ENCODE measurements around the gene CSMD2. TPM values are rescaled to one million over a fixed set of nuclear protein-coding genes. Genes with fewer than 3 reads are reported as not detected.

CSMD2 gene
- total RNA-seq, 4 donors from 2014 or later: 0.09 to 0.20 TPM; not detected in 2

- in situ Hi-C loops (cut with MboI; ENCODE audit: low sequenced_read_pairs in 4 of 4) (loop anchor here in 3 of 4 donors (10.0 to 25.0 kb wide), 2 partner anchors 99 to 112 kb away; no protein-coding TSS in a partner anchor), intact Hi-C loops (cut with DNase I; ENCODE audit: low total_unique reads) (loop anchor here (2.0 to 5.0 kb wide), 4 partner anchors 43 to 657 kb away; partner anchors contain the start of genes PHC2, S100PBP and YARS1)
- ATAC-seq: no peak
- TF ChIP-seq CTCF (IDR thresholded peaks at IDR 0.05 in 4 of 5, conservative IDR thresholded peaks at IDR 0.05 in 1 of 5) (no peak), POLR2A (IDR thresholded peaks at IDR 0.05) (no peak)
- Histone ChIP-seq H3K4me1 (peaks cover 16 to 35% of the 10 kb centered on the region in 2 donors), H3K9me3 (no peaks in the 10 kb centered on the region), H3K4me3 (no peak overlapping the region), H3K27me3 (no peaks in the 10 kb centered on the region), H3K36me3 (peaks cover 0 to under 1% of the 10 kb centered on the region in 2 donors), H3K27ac (peak overlapping the region; percentile 8 to 88 (median 85))
- DNase-seq: no peak
These were observed 691.1 kb downstream of the CSMD2 start for GRCh38 chr1:33473900-33474299.

GRCh38 chr1:33472269-33472980, 692.6 kb downstream of the CSMD2 start, which contains the start of gene ZSCAN20:
Gene ZSCAN20 (plus strand): TSS chr1:33472645. CDS start chr1:33479289, 6,644 bp downstream.
- intact Hi-C loops (cut with DNase I; ENCODE audit: low total_unique reads): loop anchor here (2.0 to 5.0 kb wide), 4 partner anchors 42 to 655 kb away; partner anchors contain the start of genes PHC2, S100PBP and YARS1

GRCh38 chr1:33471416-33471815, 693.6 kb downstream of the CSMD2 start:
- peaks cover 18 to 40% of the 10 kb centered on the region in 2 donors for H3K4me1 ChIP-seq
- DNase-seq: no peak
- TF ChIP-seq POLR2A (IDR thresholded peaks at IDR 0.05): no peak
- no peak for TF ChIP-seq CTCF (IDR thresholded peaks at IDR 0.05 in 4 of 5, conservative IDR thresholded peaks at IDR 0.05 in 1 of 5)

More at GRCh38 chr1:33472269-33472980, 692.6 kb downstream of the CSMD2 start, which contains the start of gene ZSCAN20:
- Histone ChIP-seq H3K9me3 (no peaks in the 10 kb centered on the region), H3K4me3 (peak within 1 kb of the TSS; percentile 63 to 75 (median 72)), H3K4me1 (peaks cover 16 to 35% of the 10 kb centered on the region in 2 donors), H3K27me3 (no peaks in the 10 kb centered on the region), H3K36me3 (no peaks in the 10 kb centered on the region), H3K27ac (peak within 1 kb of the TSS; percentile 80 to 88 (median 85))
- TF ChIP-seq POLR2A (IDR thresholded peaks at IDR 0.05): peak; percentile 19 to 31
- TF ChIP-seq CTCF (IDR thresholded peaks at IDR 0.05 in 4 of 5, conservative IDR thresholded peaks at IDR 0.05 in 1 of 5): no peak
- ATAC-seq: peak; percentile 94 to 95
- DNase-seq: peak; percentile 96 to 98
- in situ Hi-C loops (cut with MboI; ENCODE audit: low sequenced_read_pairs in 4 of 4): loop anchor here in 3 of 4 donors (10.0 to 25.0 kb wide), 2 partner anchors 98 to 110 kb away; no protein-coding TSS in a partner anchor

GRCh38 chr1:33470495-33471012, 694.5 kb downstream of the CSMD2 start:
- in situ Hi-C loops (cut with MboI; ENCODE audit: low sequenced_read_pairs in 4 of 4) (loop anchor here in 3 of 4 donors (10.0 to 25.0 kb wide), 2 partner anchors 96 to 108 kb away; no protein-coding TSS in a partner anchor), intact Hi-C loops (cut with DNase I; ENCODE audit: low total_unique reads) (loop anchor here (1.0 to 5.0 kb wide), 5 partner anchors 14 to 653 kb away; partner anchors contain the start of genes S100PBP and YARS1)
- Histone ChIP-seq H3K4me1 (peaks cover 20 to 46% of the 10 kb centered on the region in 2 donors), H3K4me3 (no peak overlapping the region), H3K36me3 (no peaks in the 10 kb centered on the region), H3K27me3 (no peaks in the 10 kb centered on the region), H3K9me3 (no peaks in the 10 kb centered on the region), H3K27ac (peak overlapping the region in 3 of 4 donors; percentile 14 to 88 (median 87))
- ATAC-seq: peak; percentile 68 to 69
- peak; percentile 65 to 79 for DNase-seq
- TF ChIP-seq CTCF (IDR thresholded peaks at IDR 0.05 in 4 of 5, conservative IDR thresholded peaks at IDR 0.05 in 1 of 5) (peak; percentile 60 to 83 (median 75)), POLR2A (IDR thresholded peaks at IDR 0.05) (no peak)

More at GRCh38 chr1:33471416-33471815, 693.6 kb downstream of the CSMD2 start:
- Histone ChIP-seq H3K36me3 (no peaks in the 10 kb centered on the region), H3K27me3 (no peaks in the 10 kb centered on the region), H3K4me3 (no peak overlapping the region), H3K9me3 (no peaks in the 10 kb centered on the region), H3K27ac (peak overlapping the region; percentile 80 to 88 (median 85))
- no peak for ATAC-seq
- intact Hi-C loops (cut with DNase I; ENCODE audit: low total_unique reads): loop anchor here (2.0 to 5.0 kb wide), 4 partner anchors 15 to 654 kb away; partner anchors contain the start of genes S100PBP and YARS1
- in situ Hi-C loops (cut with MboI; ENCODE audit: low sequenced_read_pairs in 4 of 4): loop anchor here in 3 of 4 donors (10.0 to 25.0 kb wide), 2 partner anchors 97 to 109 kb away; no protein-coding TSS in a partner anchor

All from gastrocnemius medialis (tissue), 4 donors.